ENCODE results near the gene MYL10.

DNA sequence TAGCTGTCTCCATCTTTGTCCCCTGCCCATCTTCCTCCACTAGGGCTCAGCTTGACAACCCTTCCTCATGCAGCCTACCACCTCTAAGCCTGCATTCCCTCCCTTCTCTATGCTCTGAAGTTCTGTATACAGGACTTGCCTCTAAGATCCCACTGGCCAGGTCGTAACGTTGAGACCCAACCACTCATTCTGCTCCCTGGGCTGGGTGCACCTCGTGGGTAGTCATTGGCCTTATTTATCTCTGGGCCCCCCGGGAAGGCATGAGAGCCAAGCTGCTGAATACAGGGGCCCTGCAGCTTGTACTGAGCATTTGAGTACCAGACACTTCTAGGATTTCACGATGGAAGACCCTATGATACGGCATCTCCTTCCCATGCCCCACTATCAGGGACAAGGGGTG lies 31.2 kb downstream of the MYL10 start:
- TF ChIP-seq EP300 (IDR thresholded peaks at IDR 0.05; ENCODE audit: borderline replicate concordance in 1 of 2, low read depth in 1 of 2, low read length in 1 of 2) (no peak), POLR2AphosphoS5 (IDR thresholded peaks at IDR 0.05; ENCODE audit: low read depth, low read length) (no peak), EZH2phosphoT487 (IDR thresholded peaks at IDR 0.05; ENCODE audit: borderline replicate concordance, low read depth) (no peak), JUND (IDR thresholded peaks at IDR 0.05) (no peak), TCF12 (IDR thresholded peaks at IDR 0.05) (no peak), YY1 (IDR thresholded peaks at IDR 0.05; ENCODE audit: low read depth) (no peak), CHD2 (IDR thresholded peaks at IDR 0.05; ENCODE audit: low read length, partially characterized antibody) (no peak)
- TF ChIP-seq, protein P1, sequence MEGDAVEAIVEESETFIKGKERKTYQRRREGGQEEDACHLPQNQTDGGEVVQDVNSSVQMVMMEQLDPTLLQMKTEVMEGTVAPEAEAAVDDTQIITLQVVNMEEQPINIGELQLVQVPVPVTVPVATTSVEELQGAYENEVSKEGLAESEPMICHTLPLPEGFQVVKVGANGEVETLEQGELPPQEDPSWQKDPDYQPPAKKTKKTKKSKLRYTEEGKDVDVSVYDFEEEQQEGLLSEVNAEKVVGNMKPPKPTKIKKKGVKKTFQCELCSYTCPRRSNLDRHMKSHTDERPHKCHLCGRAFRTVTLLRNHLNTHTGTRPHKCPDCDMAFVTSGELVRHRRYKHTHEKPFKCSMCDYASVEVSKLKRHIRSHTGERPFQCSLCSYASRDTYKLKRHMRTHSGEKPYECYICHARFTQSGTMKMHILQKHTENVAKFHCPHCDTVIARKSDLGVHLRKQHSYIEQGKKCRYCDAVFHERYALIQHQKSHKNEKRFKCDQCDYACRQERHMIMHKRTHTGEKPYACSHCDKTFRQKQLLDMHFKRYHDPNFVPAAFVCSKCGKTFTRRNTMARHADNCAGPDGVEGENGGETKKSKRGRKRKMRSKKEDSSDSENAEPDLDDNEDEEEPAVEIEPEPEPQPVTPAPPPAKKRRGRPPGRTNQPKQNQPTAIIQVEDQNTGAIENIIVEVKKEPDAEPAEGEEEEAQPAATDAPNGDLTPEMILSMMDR (IDR thresholded peaks at IDR 0.05) = no peak
- TF ChIP-seq, protein P2, sequence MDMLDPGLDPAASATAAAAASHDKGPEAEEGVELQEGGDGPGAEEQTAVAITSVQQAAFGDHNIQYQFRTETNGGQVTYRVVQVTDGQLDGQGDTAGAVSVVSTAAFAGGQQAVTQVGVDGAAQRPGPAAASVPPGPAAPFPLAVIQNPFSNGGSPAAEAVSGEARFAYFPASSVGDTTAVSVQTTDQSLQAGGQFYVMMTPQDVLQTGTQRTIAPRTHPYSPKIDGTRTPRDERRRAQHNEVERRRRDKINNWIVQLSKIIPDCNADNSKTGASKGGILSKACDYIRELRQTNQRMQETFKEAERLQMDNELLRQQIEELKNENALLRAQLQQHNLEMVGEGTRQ (IDR thresholded peaks at IDR 0.05; ENCODE audit: borderline replicate concordance, low read depth, low read length) = no peak
